Right renal pelvis (tissue), 4 donors: ENCODE results near the gene MARCHF2. TPM values are rescaled to one million over a fixed set of nuclear protein-coding genes. Genes with fewer than 3 reads are reported as not detected.

ENCODE experiments used
- DNase-seq, 4 donors: peaks; one replicate each; pipeline ENCODE4 v3.0.0-alpha.2; 2013; ENCODE audit warnings: low read depth in 4 of 4, low spot score in 3 of 4, missing footprints in 1 of 4
- polyA plus RNA-seq, 4 donors: library from polyadenylated mRNA; unstranded; fragments of 120-200 nt; gene quantifications; one replicate each; pipeline ENCODE4 v1.2.1, GENCODE V29; 2013; ENCODE audit not compliant: insufficient read length in 4 of 4

The MARCHF2 gene
- polyA plus RNA-seq, 4 donors = 12.8 to 18.6 (median 13.5) TPM

DNA sequence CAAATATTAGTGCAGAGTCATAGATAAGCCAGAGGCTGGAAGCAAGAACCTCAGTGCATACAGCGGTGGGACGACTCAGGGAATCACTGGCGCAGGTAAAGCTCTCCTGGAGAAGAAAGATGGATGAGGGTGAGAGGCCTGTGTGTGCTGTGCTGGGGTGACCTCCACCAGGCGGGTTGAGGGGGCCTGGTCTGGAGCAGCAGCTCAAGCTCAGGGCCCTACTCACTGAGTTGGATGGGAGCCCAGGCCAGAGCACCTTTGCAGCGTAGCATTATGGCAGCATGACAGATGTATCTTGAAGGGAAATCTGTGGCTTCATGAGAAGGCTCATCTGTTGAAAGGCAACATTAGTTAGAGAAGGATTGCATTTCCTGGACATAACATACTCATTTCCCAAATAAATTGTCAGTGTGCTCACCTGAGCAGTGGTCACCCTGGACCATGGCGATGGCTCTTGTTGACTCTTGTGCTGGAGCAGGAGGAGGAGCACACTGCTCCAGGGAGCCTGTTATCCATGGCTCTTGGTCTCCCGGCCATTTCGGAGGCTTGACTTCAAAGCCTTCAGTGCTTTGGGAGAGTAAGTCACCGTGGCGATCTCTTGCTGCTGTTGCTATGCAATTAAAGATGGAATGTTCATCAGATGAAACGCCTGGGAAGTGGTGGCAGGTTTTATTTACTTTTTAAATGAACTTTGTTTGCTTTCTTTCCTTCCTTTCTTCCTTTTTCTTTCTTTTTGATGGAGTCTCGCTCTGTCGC, 56.7 kb downstream of the MARCHF2 start:
- no peak for DNase-seq

DNA sequence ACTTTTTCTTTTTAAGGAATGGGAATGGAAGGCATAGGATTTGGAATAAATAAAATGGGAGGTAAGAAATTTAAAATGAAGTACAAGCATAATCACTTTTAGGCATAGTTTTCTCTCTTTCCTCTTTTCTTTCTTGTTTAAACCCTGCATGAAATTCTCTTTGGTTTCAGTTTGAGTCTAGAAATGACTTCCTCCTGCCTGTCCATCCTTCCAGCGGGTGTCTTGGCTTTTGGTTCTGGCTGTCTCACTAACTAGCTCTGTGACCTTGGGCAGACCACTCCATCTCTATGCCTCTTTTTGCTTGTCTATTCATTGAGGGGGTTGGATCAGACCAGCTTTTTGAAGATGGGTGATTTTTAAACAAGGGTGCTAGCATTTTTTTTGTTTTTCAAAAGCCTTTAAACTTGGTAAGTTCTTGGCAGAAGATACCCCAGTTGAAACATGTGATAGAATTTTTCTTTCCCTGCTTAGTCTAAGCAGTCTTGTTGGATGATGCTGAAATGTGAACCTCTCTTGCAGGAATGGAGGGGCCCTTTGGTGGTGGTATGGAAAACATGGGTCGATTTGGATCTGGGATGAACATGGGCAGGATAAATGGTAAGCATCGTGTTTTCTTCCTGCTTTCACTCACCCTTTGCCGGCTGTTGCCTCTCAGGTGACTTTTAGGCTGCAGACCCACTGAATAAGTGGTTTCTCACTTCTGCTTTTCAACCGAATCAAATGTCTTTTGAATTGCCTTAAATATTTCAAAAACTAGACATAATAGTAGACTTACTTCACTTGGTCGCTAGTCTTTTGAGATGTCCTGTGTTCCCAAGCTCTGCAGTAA, 60.8 kb downstream of the MARCHF2 start:
- no peak for DNase-seq

DNA sequence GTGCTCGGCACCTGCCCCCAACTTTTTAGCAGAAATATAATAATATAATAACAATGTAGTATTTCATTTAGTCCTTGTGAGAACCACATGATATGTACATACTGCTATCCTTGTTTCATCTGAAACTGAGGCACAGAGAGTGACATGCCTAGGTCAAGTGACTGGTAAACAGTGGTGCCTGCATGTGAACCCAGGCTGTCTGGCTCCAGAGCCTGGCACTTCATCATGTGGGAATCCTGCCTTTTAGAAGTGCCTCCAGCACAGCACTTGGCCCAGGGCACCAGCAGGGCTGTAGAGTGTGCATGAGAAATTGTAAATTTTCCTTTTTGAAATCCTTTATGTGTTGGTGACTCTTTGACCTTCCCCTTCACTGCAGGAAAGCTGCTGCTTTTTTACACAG, 61.9 kb downstream of the MARCHF2 start:
- DNase-seq = no peak

DNA sequence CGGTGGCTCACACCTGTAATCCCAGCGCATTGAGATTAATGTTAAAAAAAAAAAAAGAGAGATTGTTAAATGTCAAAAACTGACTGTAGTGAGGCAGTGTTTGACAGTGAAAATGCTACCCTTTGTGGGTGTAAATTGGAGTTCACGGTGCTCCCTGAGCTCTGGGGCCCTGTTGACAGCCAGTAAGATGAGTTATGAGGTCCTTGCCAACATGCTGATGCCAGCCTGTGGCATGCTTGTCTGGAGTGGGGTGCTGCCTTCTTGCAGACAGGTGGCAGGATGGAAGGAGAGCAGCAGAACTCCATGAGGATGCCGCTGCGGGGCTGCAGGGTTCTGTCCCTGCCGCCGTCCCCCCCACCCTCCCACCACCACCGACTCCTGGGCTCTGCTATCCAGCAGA, 63.4 kb downstream of the MARCHF2 start:
- no peak for DNase-seq

DNA sequence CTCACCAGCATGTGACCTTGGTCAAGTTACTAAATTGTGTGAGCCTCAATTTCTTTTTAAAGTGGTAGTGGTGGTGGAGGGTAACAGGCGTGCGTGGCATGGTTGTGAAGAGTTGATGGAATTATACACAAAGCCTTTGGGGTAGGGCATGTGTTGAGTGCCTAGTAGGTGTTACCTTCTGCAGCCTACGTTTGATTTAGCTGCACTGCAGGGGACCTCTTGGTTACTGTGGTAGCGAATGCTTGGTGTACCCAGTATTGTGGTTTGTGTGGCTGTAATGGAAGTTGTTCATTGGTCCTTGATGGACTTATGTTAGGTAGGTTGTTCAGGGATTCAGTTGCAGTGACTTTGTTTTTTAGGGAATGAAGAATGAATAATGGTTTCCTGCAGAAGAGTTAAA, 64.8 kb downstream of the MARCHF2 start:
- DNase-seq = no peak

DNA sequence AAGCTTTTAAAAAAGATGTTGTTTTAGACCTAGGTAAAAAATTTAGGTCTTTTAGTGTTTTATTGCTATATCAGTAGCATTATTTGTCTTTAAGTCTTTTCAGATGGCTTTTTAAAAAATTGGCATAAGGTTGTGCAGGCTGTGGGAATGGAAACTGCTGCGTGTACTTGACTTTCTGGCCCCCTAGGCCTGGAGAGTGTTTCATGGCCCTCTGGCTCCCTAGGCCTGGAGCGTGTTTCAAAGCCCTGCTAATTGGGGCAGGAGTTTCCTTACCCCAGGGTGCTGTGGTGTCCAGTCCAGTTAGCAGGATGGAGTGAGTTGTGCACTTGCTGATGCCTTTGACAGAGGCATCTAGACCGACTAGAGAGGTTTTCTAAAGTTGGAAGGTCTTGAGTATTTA, 65.5 kb downstream of the MARCHF2 start:
- DNase-seq = no peak

DNA sequence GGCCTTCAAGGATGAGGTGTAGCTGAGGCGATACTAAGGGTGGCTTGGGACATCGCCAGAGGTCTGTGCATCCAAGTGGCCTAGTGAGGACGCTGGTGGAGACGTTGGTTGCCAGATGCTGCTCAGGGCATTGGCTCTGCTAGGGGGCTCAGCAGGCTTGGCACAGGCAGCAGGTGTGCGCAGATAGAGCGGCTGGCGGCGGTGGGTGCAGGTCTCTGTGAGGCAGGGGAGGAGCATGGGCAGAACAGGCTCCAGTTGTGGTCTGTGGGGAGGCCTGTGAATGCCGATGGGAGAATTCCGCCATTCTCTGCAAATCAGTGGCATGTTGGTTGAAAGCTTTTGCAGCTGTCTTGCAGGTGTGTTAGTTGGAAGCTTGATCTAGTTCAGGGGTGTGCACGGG, 68.1 kb downstream of the MARCHF2 start:
- DNase-seq = no peak

DNA sequence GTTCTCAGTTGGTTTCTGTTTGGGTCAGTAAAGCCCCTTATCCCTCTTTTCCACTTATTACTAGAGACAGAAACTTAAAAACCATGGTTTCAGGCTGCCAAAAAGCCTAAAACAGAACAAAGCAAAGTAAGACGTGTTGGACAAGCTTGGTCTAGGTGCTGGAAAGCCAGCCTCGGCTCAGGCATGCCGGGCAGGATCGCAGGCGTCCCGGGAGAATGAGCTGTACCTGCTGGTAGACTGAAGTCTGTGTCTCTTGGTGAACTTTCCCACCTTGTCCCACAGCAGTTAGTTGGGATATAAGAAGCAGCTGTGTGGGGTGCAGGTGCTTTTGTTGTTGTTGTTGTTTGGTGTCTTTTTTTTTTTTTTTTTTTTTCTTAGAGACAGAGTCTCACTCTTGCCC, 68.5 kb downstream of the MARCHF2 start:
- no peak for DNase-seq

DNA sequence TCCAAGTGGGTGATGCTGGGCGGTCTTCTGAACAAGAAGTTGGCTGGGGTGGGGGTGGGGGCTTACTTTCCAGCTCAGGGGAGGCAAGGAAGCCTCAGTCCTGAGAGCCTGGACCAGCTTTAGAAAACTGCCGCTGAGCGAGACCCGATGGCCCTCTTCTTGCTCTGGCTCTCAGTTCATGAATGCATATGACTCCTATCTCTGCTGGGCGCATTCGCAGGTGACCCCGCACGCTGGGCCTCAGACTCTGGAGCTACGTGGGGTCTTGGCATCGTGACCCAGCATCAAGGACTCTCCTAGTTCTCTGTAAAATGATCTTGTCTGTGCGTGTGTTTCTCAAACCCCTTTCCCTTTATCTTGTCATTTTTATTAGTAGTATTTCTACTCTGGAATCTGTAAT, 69.6 kb downstream of the MARCHF2 start:
- DNase-seq = no peak

DNA sequence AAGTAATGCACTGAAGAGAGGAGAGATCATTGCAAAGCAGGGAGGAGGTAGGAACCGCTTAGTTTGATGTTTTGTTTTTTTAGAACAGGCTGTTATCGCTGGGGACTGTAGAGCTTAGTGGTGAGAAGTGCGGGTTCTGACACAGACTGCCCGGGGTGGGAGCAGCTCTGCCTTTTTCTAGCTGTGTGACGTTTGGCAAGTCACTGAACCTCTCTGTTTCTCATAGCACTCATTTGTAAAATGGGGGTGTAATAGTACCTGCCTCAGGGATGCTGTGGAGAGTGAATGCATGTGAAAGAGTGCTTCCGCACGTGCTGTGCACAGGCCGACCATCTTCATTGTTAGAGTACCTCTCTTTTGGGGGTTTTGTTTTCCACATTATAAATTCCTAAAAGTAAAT, 70.1 kb downstream of the MARCHF2 start:
- no peak for DNase-seq

DNA sequence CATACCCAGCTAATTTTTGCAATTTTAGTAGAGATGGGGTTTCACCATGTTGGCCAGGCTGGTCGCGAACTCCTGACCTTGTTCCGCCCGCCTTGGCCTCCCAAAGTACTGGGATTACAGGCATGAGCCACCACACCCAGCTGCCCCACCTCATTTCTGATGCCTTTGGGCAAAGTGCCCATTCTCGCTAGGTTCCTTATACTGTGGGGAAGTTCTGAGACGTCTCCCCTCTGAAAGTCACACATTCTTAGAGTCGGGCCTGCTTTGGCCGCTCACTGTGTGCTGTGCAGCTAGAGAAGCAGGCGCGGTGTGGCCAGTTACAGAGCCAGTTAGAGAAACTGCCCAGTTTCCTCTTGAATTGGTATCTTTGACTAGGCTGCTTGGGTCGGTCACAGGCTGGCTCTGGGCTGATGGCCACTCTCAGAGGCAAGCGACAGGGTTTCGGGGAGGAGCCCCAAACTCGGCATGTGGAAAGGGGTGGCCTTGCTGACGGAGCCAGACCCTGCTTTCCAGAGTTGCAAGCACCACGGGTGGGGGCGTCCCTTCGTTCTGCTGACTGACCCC, 71.3 kb downstream of the MARCHF2 start:
- no peak for DNase-seq

DNA sequence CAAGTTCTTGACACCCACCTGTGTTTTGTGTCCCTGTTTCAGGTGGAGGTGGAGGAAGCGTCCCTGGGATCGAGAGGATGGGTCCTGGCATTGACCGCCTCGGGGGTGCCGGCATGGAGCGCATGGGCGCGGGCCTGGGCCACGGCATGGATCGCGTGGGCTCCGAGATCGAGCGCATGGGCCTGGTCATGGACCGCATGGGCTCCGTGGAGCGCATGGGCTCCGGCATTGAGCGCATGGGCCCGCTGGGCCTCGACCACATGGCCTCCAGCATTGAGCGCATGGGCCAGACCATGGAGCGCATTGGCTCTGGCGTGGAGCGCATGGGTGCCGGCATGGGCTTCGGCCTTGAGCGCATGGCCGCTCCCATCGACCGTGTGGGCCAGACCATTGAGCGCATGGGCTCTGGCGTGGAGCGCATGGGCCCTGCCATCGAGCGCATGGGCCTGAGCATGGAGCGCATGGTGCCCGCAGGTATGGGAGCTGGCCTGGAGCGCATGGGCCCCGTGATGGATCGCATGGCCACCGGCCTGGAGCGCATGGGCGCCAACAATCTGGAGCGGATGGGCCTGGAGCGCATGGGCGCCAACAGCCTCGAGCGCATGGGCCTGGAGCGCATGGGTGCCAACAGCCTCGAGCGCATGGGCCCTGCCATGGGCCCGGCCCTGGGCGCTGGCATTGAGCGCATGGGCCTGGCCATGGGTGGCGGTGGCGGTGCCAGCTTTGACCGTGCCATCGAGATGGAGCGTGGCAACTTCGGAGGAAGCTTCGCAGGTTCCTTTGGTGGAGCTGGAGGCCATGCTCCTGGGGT, 72.7 kb downstream of the MARCHF2 start:
- DNase-seq = no peak

DNA sequence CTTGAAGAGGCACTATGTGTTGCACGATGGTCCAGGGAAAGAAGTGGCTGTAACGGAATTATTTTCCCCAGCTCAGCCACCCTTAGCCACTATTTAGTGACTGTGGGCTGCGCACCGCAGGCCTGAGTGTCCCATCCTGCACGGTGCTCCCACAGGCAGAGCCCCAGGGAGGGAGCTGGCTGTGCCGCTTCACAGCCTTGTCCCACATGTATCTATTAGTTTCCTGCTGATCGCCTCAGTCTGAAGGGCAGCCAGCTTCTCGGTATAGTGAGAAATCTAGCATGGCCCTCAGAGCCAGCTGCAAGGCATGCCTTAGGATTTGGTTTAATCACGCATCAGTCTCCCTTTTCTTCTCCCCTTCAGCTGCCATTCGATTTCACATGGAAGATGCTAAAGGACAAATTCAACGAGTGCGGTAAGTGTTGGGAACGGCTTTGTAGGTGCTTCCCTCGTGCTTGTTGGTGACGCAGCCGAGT, 73.6 kb downstream of the MARCHF2 start:
- no peak for DNase-seq

DNA sequence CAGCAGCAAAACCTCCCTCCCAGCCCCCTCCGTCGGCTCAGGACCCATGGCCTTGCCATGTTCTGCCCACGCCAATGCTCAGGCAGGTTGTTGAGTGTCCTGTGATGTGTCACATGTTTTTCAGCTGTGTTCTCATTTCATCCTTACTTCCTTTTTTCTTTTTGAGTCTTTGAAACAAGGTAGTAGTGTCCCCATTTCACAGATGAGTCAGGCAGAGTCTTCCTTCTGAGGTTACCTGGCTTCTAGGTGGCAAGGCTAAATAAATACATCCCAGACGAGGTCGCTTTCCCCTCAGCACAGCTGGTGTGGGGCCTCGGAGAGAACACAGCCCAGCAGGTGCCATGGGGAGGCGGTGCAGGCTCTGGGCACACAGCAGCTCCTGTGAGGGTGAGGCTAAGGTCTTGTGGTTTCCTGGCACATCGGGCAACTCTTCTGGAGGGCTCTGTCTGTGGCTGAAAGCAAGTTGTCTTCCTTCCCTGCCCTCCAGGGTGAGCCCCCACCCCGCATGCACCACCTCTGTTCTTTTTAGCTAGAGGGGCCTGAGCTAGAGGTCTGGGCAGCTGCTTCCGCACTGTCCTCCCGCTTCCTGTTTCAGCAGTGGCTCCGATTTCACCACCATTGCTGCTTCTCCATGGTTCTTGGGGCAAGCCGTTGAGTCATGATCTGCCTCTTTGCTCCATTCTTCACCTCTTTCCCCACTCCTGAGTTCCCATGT, 74.2 kb downstream of the MARCHF2 start:
- DNase-seq = no peak

DNA sequence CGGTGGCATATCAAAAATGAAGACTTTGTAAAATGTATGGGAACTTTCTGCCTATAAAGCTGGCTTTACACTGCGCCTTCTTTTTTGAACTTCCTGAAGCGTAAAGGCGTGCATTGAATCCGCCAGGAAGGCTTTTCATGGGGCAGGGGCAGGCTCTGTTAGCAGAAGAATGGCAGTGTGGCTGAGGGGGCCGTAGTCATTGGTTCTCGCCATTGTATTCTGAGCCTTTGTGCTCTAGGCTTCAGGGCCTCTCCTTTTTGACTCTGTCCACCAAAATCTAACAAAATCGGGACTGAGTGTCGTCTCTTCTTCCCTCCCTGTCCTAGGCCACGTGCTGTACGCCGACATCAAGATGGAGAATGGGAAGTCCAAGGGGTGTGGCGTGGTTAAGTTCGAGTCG, 75.3 kb downstream of the MARCHF2 start:
- no peak for DNase-seq

Other genes starting within 250 kb of the MARCHF2 start
- 10 to 100 TPM; 33.2 to 52.0 (median 40.8) TPM for gene CERS4, start 203.9 kb upstream of the MARCHF2 start, polyA plus RNA-seq
- gene CD320, start 104.9 kb upstream of the MARCHF2 start, polyA plus RNA-seq = 10 to 100 TPM; 30.7 to 49.2 (median 33.5) TPM
- 10 to 100 TPM; 44.9 to 61.6 (median 57.9) TPM for gene NDUFA7, start 91.9 kb upstream of the MARCHF2 start, polyA plus RNA-seq
- gene RPS28, start 91.8 kb upstream of the MARCHF2 start, polyA plus RNA-seq = 100 to 1,000 TPM; 326 to 611 (median 414) TPM
- 10 to 100 TPM in 1 of 4 donors, 1 to 10 TPM in 3; 6.8 to 16.7 (median 8.1) TPM for gene KANK3, start 70.0 kb upstream of the MARCHF2 start, polyA plus RNA-seq
- 1 to 10 TPM; 1.6 to 5.0 (median 2.4) TPM for gene ANGPTL4, start 49.1 kb upstream of the MARCHF2 start, polyA plus RNA-seq
- gene RAB11B, start 22.9 kb upstream of the MARCHF2 start, polyA plus RNA-seq = 100 to 1,000 TPM; 121 to 174 (median 130) TPM
- 100 to 1,000 TPM; 354 to 435 (median 411) TPM for gene HNRNPM, start 31.7 kb downstream of the MARCHF2 start, polyA plus RNA-seq
- 1 to 10 TPM; 1.1 to 1.5 (median 1.3) TPM for gene PRAM1, start 89.3 kb downstream of the MARCHF2 start, polyA plus RNA-seq
- 10 to 100 TPM; 18.8 to 27.0 (median 23.6) TPM for gene ZNF414, start 100.9 kb downstream of the MARCHF2 start, polyA plus RNA-seq
- gene MYO1F, start 164.1 kb downstream of the MARCHF2 start, polyA plus RNA-seq = 1 to 10 TPM; 3.5 to 6.0 (median 4.2) TPM
- gene ADAMTS10, start 197.4 kb downstream of the MARCHF2 start, polyA plus RNA-seq = 10 to 100 TPM; 27.7 to 38.6 (median 34.6) TPM
- not detected for gene NFILZ, start 217.3 kb downstream of the MARCHF2 start, polyA plus RNA-seq